Activated B cell treated with CpG ODN at 0.5 μM for 24 hours (primary cell): Measurements from ENCODE around the gene CALHM3. TPM values are rescaled to one million over a fixed set of nuclear protein-coding genes. Genes with fewer than 3 reads are reported as not detected.

Experiments
- ATAC-seq: fragments of 200-7000 bp; cut with Tn5 transposase; one replicate; pipeline ENCODE4 v1.10.0; 2021; ENCODE audit warnings: low read depth, mild to moderate bottlenecking, moderate library complexity
- CTCF ChIA-PET: fragments of 350-600 bp; sonication (Branson Sonifier 250); formaldehyde crosslinking; loops from one replicate; lab custom pipeline; 2021; ENCODE audit warnings: antibody characterized with exemption; lab: Charles Lee
- POLR2A ChIA-PET: fragments of 350-600 bp; sonication (Branson Sonifier 250); formaldehyde crosslinking; loops from one replicate; lab custom pipeline; 2021; ENCODE audit warnings: antibody characterized with exemption; lab: Charles Lee
- DNase-seq: peaks from one replicate; pipeline ENCODE4 v3.0.0; 2022
- H3K27ac Mint-ChIP-seq: one replicate; pipeline ENCODE4 v1.8.0; 2020; ENCODE audit warnings: mixed read lengths
- H3K27me3 Mint-ChIP-seq: one replicate; pipeline ENCODE4 v1.8.0; 2021; ENCODE audit warnings: mixed read lengths
- H3K36me3 Mint-ChIP-seq: one replicate; pipeline ENCODE4 v1.8.0; 2021; ENCODE audit warnings: low read depth, mixed read lengths
- H3K4me1 Mint-ChIP-seq: one replicate; pipeline ENCODE4 v1.8.0; 2021; ENCODE audit warnings: mixed read lengths
- H3K4me3 Mint-ChIP-seq: one replicate; pipeline ENCODE4 v1.8.0; 2020; ENCODE audit warnings: mild to moderate bottlenecking, mixed read lengths
- H3K9me3 Mint-ChIP-seq: one replicate; pipeline ENCODE4 v1.8.0; 2020; ENCODE audit warnings: mixed read lengths
- intact Hi-C: fragments of 100-400 bp; cut with micrococcal nuclease; formaldehyde crosslinking; loops from one replicate; pipeline ENCODE4 v1.15.1; 2024
- total RNA-seq: library from RNA; stranded (reverse); gene quantifications from 2 replicates; pipeline ENCODE4 v1.2.3, GENCODE V29; 2022
- TF ChIP-seq, protein P1 (sequence below): fragments of 200-600 bp; IDR thresholded peaks from one replicate; pipeline ENCODE4 v1.8.0; 2022; ENCODE audit warnings: antibody characterized with exemption, mild to moderate bottlenecking

CALHM3 gene
- total RNA-seq, 1 donor from 2014 or later, result not detected

GRCh38 chr10:103500481-103500880 is 21.4 kb upstream of the CALHM3 start:
- ATAC-seq (no peak), DNase-seq (no peak)
- Mint-ChIP-seq H3K27me3 (peaks cover 38% of the 10 kb centered on the region), H3K9me3 (no peaks in the 10 kb centered on the region), H3K27ac (no peak overlapping the region), H3K4me1 (no peaks in the 10 kb centered on the region), H3K36me3 (no peaks in the 10 kb centered on the region), H3K4me3 (no peak overlapping the region)
- TF ChIP-seq, protein P1, sequence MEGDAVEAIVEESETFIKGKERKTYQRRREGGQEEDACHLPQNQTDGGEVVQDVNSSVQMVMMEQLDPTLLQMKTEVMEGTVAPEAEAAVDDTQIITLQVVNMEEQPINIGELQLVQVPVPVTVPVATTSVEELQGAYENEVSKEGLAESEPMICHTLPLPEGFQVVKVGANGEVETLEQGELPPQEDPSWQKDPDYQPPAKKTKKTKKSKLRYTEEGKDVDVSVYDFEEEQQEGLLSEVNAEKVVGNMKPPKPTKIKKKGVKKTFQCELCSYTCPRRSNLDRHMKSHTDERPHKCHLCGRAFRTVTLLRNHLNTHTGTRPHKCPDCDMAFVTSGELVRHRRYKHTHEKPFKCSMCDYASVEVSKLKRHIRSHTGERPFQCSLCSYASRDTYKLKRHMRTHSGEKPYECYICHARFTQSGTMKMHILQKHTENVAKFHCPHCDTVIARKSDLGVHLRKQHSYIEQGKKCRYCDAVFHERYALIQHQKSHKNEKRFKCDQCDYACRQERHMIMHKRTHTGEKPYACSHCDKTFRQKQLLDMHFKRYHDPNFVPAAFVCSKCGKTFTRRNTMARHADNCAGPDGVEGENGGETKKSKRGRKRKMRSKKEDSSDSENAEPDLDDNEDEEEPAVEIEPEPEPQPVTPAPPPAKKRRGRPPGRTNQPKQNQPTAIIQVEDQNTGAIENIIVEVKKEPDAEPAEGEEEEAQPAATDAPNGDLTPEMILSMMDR, result no peak
- ChIA-PET POLR2A (no interaction called here), CTCF (no interaction called here)
- intact Hi-C loops, result no loop called here

GRCh38 chr10:103499881-103500280 is 20.8 kb upstream of the CALHM3 start:
- ATAC-seq, result no peak

GRCh38 chr10:103498936-103499638 is 20.0 kb upstream of the CALHM3 start:
- Mint-ChIP-seq H3K27me3 (peaks cover 47% of the 10 kb centered on the region), H3K4me1 (peaks cover 5% of the 10 kb centered on the region), H3K4me3 (no peak overlapping the region), H3K36me3 (no peaks in the 10 kb centered on the region), H3K9me3 (no peaks in the 10 kb centered on the region), H3K27ac (no peak overlapping the region)
- no peak for ATAC-seq
- CTCF ChIA-PET, result no interaction called here
- TF ChIP-seq, protein P1, result no peak
- intact Hi-C loops, result no loop called here
- DNase-seq, result no peak
- POLR2A ChIA-PET, result no interaction called here

More at GRCh38 chr10:103499881-103500280, 20.8 kb upstream of the CALHM3 start:
- Mint-ChIP-seq H3K4me3 (no peak overlapping the region), H3K27ac (no peak overlapping the region), H3K9me3 (no peaks in the 10 kb centered on the region), H3K4me1 (no peaks in the 10 kb centered on the region), H3K27me3 (peaks cover 44% of the 10 kb centered on the region), H3K36me3 (no peaks in the 10 kb centered on the region)
- POLR2A ChIA-PET, result no interaction called here
- intact Hi-C loops, result no loop called here
- TF ChIP-seq, protein P1, result no peak
- CTCF ChIA-PET, result no interaction called here
- no peak for DNase-seq

DNA sequence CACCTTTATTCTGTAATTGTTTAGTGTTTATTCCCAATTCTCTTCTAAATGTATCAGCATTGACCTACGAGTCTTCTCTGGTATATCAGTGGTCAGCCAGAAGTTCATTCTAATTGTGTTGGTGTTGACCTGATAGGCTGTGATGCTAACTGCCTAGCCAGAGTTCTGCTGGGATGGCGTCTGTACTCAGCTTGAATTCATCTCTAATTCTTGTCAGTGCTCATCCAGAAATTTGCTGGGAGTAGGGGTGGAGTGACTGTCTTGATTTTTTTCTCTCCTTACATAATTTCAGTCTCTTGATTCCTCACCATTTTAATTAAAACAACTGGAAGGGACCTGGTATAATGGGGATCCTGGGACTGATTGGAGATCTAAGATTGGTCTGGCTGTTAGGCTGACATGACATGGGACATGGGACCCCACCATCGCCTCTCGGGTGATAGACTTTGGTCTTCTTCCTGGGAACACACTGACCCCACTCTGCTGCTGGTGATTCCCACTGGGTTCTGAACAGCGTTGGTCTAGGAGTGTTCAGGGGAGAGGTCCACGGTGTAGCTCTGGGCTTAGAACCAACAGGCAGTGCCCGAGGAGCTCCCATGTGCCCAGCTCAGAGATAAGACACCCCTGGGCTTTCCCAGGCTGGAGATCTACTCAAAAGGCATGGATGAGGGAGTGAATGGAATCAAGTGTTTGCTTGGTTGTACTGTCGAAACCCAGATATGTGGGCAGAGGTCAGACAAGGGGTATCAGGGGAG is 18.3 kb upstream of the CALHM3 start:
- CTCF ChIA-PET, result no interaction called here
- H3K4me1 Mint-ChIP-seq, result peaks cover 14% of the 10 kb centered on the region
- no peak overlapping the region for H3K4me3 Mint-ChIP-seq
- no peak overlapping the region for H3K27ac Mint-ChIP-seq
- intact Hi-C loops, result no loop called here
- H3K27me3 Mint-ChIP-seq, result peaks cover 48% of the 10 kb centered on the region
- ATAC-seq (no peak), DNase-seq (no peak)
- TF ChIP-seq, protein P1, result no peak
- H3K9me3 Mint-ChIP-seq, result no peaks in the 10 kb centered on the region
- POLR2A ChIA-PET, result no interaction called here
- H3K36me3 Mint-ChIP-seq, result no peaks in the 10 kb centered on the region

- TF ChIP-seq, protein P1, result no peak
- no peak for DNase-seq
- peaks cover 27% of the 10 kb centered on the region for H3K4me1 Mint-ChIP-seq
- no peak overlapping the region for H3K27ac Mint-ChIP-seq
- CTCF ChIA-PET, result no interaction called here
- intact Hi-C loops, result no loop called here
- H3K4me3 Mint-ChIP-seq, result peak overlapping the region; percentile 66
- H3K36me3 Mint-ChIP-seq, result no peaks in the 10 kb centered on the region
- no peak for ATAC-seq
- no peaks in the 10 kb centered on the region for H3K9me3 Mint-ChIP-seq
- POLR2A ChIA-PET, result no interaction called here
- peaks cover 35% of the 10 kb centered on the region for H3K27me3 Mint-ChIP-seq
These were observed 16.3 kb upstream of the CALHM3 start for GRCh38 chr10:103495321-103495720.
